Measurements from ENCODE around the gene PROSER3. TPM values are rescaled to one million over a fixed set of nuclear protein-coding genes. Genes with fewer than 3 reads are reported as not detected.

PROSER3 gene
- total RNA-seq, 2 donors from 2014 or later: 13.6 to 19.2 TPM

GRCh38 chr19:35816846-35817245 lies 58.9 kb downstream of the PROSER3 start:
- Histone ChIP-seq H3K9me3 (no peaks in the 10 kb centered on the region), H3K36me3 (no peaks in the 10 kb centered on the region), H3K4me1 (replicated peaks) (no peaks in the 10 kb centered on the region), H3K4me3 (no peak overlapping the region), H3K27me3 (replicated peaks; ENCODE audit: insufficient read depth) (no peaks in the 10 kb centered on the region), H3K27ac (no peak overlapping the region)
- 79% methylated on average over 9 of the region's 9 CpGs for WGBS
- TF ChIP-seq POLR2AphosphoS5 (IDR thresholded peaks at IDR 0.05) (no peak), POLR2A (IDR thresholded peaks at IDR 0.05) (no peak), CTCF (IDR thresholded peaks at IDR 0.05) (no peak)
- intact Hi-C loops (cut with DNase I): no loop called here
- DNase-seq (ENCODE audit: low spot score): no peak

GRCh38 chr19:35818445-35818844 lies 60.5 kb downstream of the PROSER3 start:
- no peaks in the 10 kb centered on the region for H3K36me3 ChIP-seq
- intact Hi-C loops (cut with DNase I): no loop called here
- H3K9me3 ChIP-seq: no peaks in the 10 kb centered on the region
- no peak overlapping the region for H3K27ac ChIP-seq
- WGBS: 78% methylated on average over 3 of the region's 3 CpGs
- no peaks in the 10 kb centered on the region for H3K27me3 ChIP-seq (replicated peaks; ENCODE audit: insufficient read depth)
- TF ChIP-seq POLR2A (IDR thresholded peaks at IDR 0.05) (no peak), CTCF (IDR thresholded peaks at IDR 0.05) (no peak), POLR2AphosphoS5 (IDR thresholded peaks at IDR 0.05) (no peak)
- no peak for DNase-seq (ENCODE audit: low spot score)
- no peak overlapping the region for H3K4me3 ChIP-seq
- H3K4me1 ChIP-seq (replicated peaks): no peaks in the 10 kb centered on the region

Other genes with a start within 250 kb of the PROSER3 start
- gene DMKN, start 244.5 kb upstream of the PROSER3 start, total RNA-seq: 10 to 100 TPM; 50.9 to 80.5 TPM
- gene SBSN, start 229.9 kb upstream of the PROSER3 start, total RNA-seq: 1 to 10 TPM in 1 of 2 donors, under 1 TPM in 1; 0.32 to 4.9 TPM
- gene GAPDHS, start 224.7 kb upstream of the PROSER3 start, total RNA-seq: 10 to 100 TPM in 1 of 2 donors, not detected in 1; 13.4 TPM
- 100 to 1,000 TPM; 105 to 120 TPM for gene TMEM147, start 212.6 kb upstream of the PROSER3 start, total RNA-seq
- 1 to 10 TPM in 1 of 2 donors, not detected in 1; 1.9 TPM for gene ATP4A, start 194.5 kb upstream of the PROSER3 start, total RNA-seq
- not detected for gene PMIS2, start 172.0 kb upstream of the PROSER3 start, total RNA-seq
- 10 to 100 TPM; 10.0 to 17.5 TPM for gene HAUS5, start 145.4 kb upstream of the PROSER3 start, total RNA-seq
- gene RBM42, start 129.1 kb upstream of the PROSER3 start, total RNA-seq: 100 to 1,000 TPM in 1 of 2 donors, 10 to 100 TPM in 1; 81.4 to 114 TPM
- gene ETV2, start 116.4 kb upstream of the PROSER3 start, total RNA-seq: 1 to 10 TPM; 1.2 to 6.6 TPM
- 100 to 1,000 TPM; 334 to 665 TPM for gene COX6B1, start 109.9 kb upstream of the PROSER3 start, total RNA-seq
- 1 to 10 TPM; 3.8 to 5.5 TPM for gene UPK1A, start 91.7 kb upstream of the PROSER3 start, total RNA-seq
- gene ZBTB32, start 53.6 kb upstream of the PROSER3 start, total RNA-seq: 1 to 10 TPM in 1 of 2 donors, not detected in 1; 3.1 TPM
- 10 to 100 TPM; 32.3 to 89.5 TPM for gene KMT2B, start 40.2 kb upstream of the PROSER3 start, total RNA-seq
- 10 to 100 TPM in 1 of 2 donors, 1 to 10 TPM in 1; 9.4 to 16.1 TPM for gene IGFLR1, start 15.7 kb upstream of the PROSER3 start, total RNA-seq
- gene U2AF1L4, start 12.8 kb upstream of the PROSER3 start, total RNA-seq: 10 to 100 TPM; 14.6 to 45.0 TPM
- 10 to 100 TPM; 39.9 to 65.2 TPM for gene PSENEN, start 12.5 kb upstream of the PROSER3 start, total RNA-seq
- gene LIN37, start 9.6 kb upstream of the PROSER3 start, total RNA-seq: 10 to 100 TPM in 1 of 2 donors, 1 to 10 TPM in 1; 4.2 to 13.0 TPM
- gene HSPB6, start 1.1 kb upstream of the PROSER3 start, total RNA-seq: 10 to 100 TPM; 32.2 to 78.5 TPM
- 10 to 100 TPM; 13.2 to 38.1 TPM for gene ARHGAP33, start 17.4 kb downstream of the PROSER3 start, total RNA-seq
- not detected for gene PRODH2, start 54.7 kb downstream of the PROSER3 start, total RNA-seq
- gene NPHS1, start 94.3 kb downstream of the PROSER3 start, total RNA-seq: under 1 TPM in 1 of 2 donors, not detected in 1; 0.23 TPM
- 1 to 10 TPM in 1 of 2 donors, not detected in 1; 1.2 TPM for gene KIRREL2, start 98.7 kb downstream of the PROSER3 start, total RNA-seq
- gene APLP1, start 110.4 kb downstream of the PROSER3 start, total RNA-seq: 10 to 100 TPM in 1 of 2 donors, 1 to 10 TPM in 1; 3.6 to 38.0 TPM
- 10 to 100 TPM in 1 of 2 donors, 1 to 10 TPM in 1; 5.6 to 10.8 TPM for gene NFKBID, start 142.4 kb downstream of the PROSER3 start, total RNA-seq
- 1 to 10 TPM in 1 of 2 donors, not detected in 1; 4.9 TPM for gene HCST, start 144.4 kb downstream of the PROSER3 start, total RNA-seq
- 10 to 100 TPM; 30.6 to 60.7 TPM for gene TYROBP, start 150.1 kb downstream of the PROSER3 start, total RNA-seq
- 10 to 100 TPM; 21.7 to 32.3 TPM for gene LRFN3, start 178.2 kb downstream of the PROSER3 start, total RNA-seq
- 10 to 100 TPM; 32.4 to 75.1 TPM for gene SDHAF1, start 237.0 kb downstream of the PROSER3 start, total RNA-seq